ENCODE data around the gene MED1.

DNA sequence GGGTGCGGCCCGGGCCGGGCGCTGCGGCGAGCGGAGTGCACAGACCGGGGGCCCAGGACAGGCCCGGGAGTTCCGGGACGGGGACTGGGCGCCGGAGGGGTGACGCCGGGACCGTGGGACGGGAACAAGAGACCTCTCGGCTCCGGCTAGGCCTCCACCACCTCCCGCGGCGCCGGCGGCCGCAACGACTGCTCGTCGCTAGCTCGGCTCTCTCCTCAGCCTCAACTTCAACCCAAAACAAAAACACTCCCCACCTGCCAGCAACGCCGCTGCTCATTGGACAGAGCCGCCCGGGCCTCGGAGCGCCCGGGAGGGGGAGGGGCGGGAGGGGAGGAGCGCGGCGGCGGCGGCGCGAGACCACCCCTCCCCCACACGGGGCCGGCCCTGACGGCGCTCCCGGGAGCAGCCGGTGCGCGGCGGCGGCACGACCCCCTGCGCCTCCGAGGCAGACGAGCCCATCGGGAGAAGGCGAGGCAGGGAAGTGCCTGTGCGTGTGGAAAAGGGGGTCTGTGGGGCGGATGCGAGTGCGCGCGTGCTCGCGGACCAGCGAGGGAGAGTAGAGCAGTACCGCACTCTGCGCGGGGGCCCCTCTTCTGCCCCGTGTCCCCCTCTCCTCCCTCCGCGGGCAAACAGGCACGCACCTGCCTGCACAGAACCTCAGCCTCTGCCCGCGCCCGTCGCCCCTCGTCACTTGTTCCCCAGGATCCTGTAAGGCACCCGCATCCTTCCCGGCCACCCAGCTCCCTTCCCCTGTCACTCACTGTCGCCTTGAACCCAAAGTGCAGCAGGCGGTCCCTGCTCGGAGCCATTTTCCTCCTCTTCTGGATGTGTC is 49.4 kb downstream of the MED1 start, which contains the start of gene FBXL20:
- no peak for TF ChIP-seq EZH2 (IDR thresholded peaks at IDR 0.05; ENCODE audit: low read depth)
- TF ChIP-seq, protein P1, sequence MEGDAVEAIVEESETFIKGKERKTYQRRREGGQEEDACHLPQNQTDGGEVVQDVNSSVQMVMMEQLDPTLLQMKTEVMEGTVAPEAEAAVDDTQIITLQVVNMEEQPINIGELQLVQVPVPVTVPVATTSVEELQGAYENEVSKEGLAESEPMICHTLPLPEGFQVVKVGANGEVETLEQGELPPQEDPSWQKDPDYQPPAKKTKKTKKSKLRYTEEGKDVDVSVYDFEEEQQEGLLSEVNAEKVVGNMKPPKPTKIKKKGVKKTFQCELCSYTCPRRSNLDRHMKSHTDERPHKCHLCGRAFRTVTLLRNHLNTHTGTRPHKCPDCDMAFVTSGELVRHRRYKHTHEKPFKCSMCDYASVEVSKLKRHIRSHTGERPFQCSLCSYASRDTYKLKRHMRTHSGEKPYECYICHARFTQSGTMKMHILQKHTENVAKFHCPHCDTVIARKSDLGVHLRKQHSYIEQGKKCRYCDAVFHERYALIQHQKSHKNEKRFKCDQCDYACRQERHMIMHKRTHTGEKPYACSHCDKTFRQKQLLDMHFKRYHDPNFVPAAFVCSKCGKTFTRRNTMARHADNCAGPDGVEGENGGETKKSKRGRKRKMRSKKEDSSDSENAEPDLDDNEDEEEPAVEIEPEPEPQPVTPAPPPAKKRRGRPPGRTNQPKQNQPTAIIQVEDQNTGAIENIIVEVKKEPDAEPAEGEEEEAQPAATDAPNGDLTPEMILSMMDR (conservative IDR thresholded peaks at IDR 0.05) = no peak
